ENCODE results near the gene PRKAA1. TPM values are rescaled to one million over a fixed set of nuclear protein-coding genes. Genes with fewer than 3 reads are reported as not detected.
"Not testable (repeated sequence)": the region's sequence is repeated elsewhere in the genome, so short reads cannot be mapped to it uniquely, and the experiment has no call there.

PRKAA1 gene
- total RNA-seq, 1 donor, result 95.5 TPM

- no peaks in the 10 kb centered on the region for H3K9me3 ChIP-seq (ENCODE audit: low read depth, low read length)
These were observed 6.4 kb downstream of the PRKAA1 start for GRCh38 chr5:40791715-40792139.

DNA sequence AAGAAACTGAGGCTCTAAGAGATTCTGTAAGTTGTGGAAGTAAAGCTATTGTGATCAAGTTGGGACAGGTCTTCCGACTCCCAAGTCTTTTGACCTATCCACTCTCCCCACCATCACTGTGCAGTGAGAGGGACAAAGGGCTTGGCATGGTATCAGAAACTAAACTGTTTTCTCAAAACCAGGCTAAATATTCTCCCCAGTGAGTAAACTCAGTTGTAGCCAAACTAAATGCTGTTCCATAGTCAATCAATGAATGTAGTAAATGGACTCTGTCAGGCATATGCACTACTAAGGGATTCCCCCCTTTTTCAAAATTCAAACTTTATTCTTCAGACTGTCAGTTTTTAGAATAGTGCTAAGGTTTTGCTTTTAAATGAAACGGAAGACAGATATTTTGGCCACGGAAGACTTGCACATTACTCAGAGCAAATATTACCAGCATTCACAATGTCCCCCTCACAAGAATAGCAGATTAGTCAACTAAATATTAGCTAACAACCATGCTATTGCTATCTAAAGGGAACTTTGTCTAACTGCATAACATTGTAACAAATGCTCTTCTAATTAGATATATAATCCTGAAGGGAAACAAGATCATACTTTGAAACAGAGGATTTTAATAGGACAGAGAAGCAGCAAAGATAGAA, 7.1 kb downstream of the PRKAA1 start:
- Histone ChIP-seq H3K27me3 (ENCODE audit: insufficient read depth, low read length) (no peaks in the 10 kb centered on the region), H3K4me1 (ENCODE audit: insufficient read depth, low read length) (peaks cover 10% of the 10 kb centered on the region), H3K9me3 (ENCODE audit: low read depth, low read length) (no peaks in the 10 kb centered on the region), H3K4me2 (ENCODE audit: insufficient read depth, low read length) (peak overlapping the region; percentile 1), H2AFZ (ENCODE audit: low read length) (no peak overlapping the region), H3K27ac (ENCODE audit: low read depth, low read length) (peak overlapping the region; percentile 10), H3K4me3 (ENCODE audit: insufficient read depth, low read length) (no peak overlapping the region), H3K36me3 (ENCODE audit: insufficient read depth, low read length) (peaks cover 3% of the 10 kb centered on the region), H4K20me1 (ENCODE audit: insufficient read depth, low read length) (peaks cover 61% of the 10 kb centered on the region), H3K79me2 (ENCODE audit: insufficient read depth, low read length) (peaks cover 99% of the 10 kb centered on the region)
- DNase-seq (ENCODE audit: insufficient read length, low spot score, missing footprints), result no peak
- TF ChIP-seq, protein P1, sequence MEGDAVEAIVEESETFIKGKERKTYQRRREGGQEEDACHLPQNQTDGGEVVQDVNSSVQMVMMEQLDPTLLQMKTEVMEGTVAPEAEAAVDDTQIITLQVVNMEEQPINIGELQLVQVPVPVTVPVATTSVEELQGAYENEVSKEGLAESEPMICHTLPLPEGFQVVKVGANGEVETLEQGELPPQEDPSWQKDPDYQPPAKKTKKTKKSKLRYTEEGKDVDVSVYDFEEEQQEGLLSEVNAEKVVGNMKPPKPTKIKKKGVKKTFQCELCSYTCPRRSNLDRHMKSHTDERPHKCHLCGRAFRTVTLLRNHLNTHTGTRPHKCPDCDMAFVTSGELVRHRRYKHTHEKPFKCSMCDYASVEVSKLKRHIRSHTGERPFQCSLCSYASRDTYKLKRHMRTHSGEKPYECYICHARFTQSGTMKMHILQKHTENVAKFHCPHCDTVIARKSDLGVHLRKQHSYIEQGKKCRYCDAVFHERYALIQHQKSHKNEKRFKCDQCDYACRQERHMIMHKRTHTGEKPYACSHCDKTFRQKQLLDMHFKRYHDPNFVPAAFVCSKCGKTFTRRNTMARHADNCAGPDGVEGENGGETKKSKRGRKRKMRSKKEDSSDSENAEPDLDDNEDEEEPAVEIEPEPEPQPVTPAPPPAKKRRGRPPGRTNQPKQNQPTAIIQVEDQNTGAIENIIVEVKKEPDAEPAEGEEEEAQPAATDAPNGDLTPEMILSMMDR (IDR thresholded peaks at IDR 0.05; ENCODE audit: extremely low read depth, low read depth, low read length), result no peak

More at GRCh38 chr5:40791715-40792139, 6.4 kb downstream of the PRKAA1 start:
- H2AFZ ChIP-seq (ENCODE audit: low read length), result no peak overlapping the region
- H3K4me3 ChIP-seq (ENCODE audit: insufficient read depth, low read length), result no peak overlapping the region
- TF ChIP-seq, protein P1 (IDR thresholded peaks at IDR 0.05; ENCODE audit: extremely low read depth, low read depth, low read length), result no peak
- DNase-seq (ENCODE audit: insufficient read length, low spot score, missing footprints), result peak; percentile 51
- no peaks in the 10 kb centered on the region for H3K27me3 ChIP-seq (ENCODE audit: insufficient read depth, low read length)
- no peak overlapping the region for H3K27ac ChIP-seq (ENCODE audit: low read depth, low read length)
- H3K36me3 ChIP-seq (ENCODE audit: insufficient read depth, low read length), result peaks cover 3% of the 10 kb centered on the region
- H4K20me1 ChIP-seq (ENCODE audit: insufficient read depth, low read length), result peaks cover 68% of the 10 kb centered on the region
- H3K4me2 ChIP-seq (ENCODE audit: insufficient read depth, low read length), result peak overlapping the region; percentile 1
- H3K79me2 ChIP-seq (ENCODE audit: insufficient read depth, low read length), result peaks cover 99% of the 10 kb centered on the region
- H3K4me1 ChIP-seq (ENCODE audit: insufficient read depth, low read length), result peaks cover 17% of the 10 kb centered on the region

DNA sequence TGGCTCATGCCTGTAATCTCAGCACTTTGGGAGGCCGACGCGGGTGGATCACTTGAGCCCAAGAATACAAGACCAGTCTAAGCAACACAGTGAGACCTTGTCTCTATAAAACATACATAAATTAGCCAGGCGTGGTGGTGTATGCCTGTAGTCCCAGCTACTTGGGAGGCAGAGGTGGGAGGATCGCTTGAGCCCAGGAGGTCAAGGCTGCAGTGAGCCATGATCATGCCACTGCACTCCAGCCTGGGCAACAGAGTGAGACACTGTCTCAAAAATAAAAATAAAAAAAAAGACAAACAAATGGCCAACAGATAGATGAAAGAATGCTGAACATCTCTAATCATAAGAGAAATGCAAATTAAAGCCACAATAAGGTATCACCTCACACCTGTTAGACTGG, 9.2 kb downstream of the PRKAA1 start:
- not testable (repeated sequence) for H3K4me3 ChIP-seq (ENCODE audit: insufficient read depth, low read length); H3K9me3 ChIP-seq (ENCODE audit: low read depth, low read length)
- H4K20me1 ChIP-seq (ENCODE audit: insufficient read depth, low read length), result peaks cover 62% of the 10 kb centered on the region

DNA sequence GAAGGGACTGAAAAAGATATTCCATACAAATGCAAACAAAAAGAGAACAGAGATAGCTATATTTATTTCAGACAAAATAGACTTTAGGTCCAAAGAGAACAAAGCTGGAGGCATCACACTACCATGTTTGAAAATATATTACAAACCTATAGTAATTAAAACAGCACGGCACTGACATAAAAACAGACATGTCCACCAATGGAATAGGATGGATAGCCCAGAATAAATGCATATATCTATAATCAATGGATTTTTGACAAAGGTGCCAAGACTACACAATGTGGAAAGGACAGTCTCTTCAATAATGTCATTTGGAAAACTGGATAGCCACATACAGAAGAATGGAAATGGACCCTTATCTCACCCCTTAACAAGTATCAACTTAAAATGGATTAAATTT, 10.2 kb downstream of the PRKAA1 start:
- Histone ChIP-seq H3K36me3 (ENCODE audit: insufficient read depth, low read length) (no peaks in the 10 kb centered on the region), H3K79me2 (ENCODE audit: insufficient read depth, low read length) (peaks cover 98% of the 10 kb centered on the region), H2AFZ (ENCODE audit: low read length) (no peak overlapping the region), H3K27me3 (ENCODE audit: insufficient read depth, low read length) (no peaks in the 10 kb centered on the region), H3K27ac (ENCODE audit: low read depth, low read length) (no peak overlapping the region), H3K4me2 (ENCODE audit: insufficient read depth, low read length) (no peak overlapping the region), H3K9me3 (ENCODE audit: low read depth, low read length) (no peaks in the 10 kb centered on the region), H3K4me1 (ENCODE audit: insufficient read depth, low read length) (peaks cover 10% of the 10 kb centered on the region), H4K20me1 (ENCODE audit: insufficient read depth, low read length) (peaks cover 61% of the 10 kb centered on the region), H3K4me3 (ENCODE audit: insufficient read depth, low read length) (no peak overlapping the region)
- DNase-seq (ENCODE audit: insufficient read length, low spot score, missing footprints), result no peak
- TF ChIP-seq, protein P1 (IDR thresholded peaks at IDR 0.05; ENCODE audit: extremely low read depth, low read depth, low read length), result no peak

More for the DNA sequence above, 9.2 kb downstream of the PRKAA1 start:
- not testable (repeated sequence) for H3K36me3 ChIP-seq (ENCODE audit: insufficient read depth, low read length); H3K27me3 ChIP-seq (ENCODE audit: insufficient read depth, low read length); DNase-seq (ENCODE audit: insufficient read length, low spot score, missing footprints); H3K4me2 ChIP-seq (ENCODE audit: insufficient read depth, low read length); H2AFZ ChIP-seq (ENCODE audit: low read length); H3K4me1 ChIP-seq (ENCODE audit: insufficient read depth, low read length); H3K27ac ChIP-seq (ENCODE audit: low read depth, low read length)
- H3K79me2 ChIP-seq (ENCODE audit: insufficient read depth, low read length), result peaks cover 98% of the 10 kb centered on the region

DNA sequence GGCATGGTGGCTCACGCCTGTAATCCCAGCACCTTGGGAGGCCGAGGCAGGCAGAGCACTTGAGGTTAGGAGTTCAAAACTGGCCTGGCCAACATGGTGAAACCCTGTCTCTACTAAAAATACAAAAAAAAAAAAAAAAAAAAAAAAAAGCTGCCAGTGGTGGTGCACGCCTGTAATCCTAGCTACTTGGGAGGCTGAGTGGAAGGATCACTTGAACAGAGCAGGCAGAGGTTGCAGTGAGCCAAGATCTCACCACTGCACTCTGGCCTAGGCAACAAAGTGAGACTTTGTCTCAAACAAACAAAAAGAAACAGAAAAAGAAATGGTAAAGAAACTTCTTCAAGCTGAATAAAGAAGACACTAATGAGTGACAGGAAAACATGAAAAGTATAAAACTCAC, 11.5 kb downstream of the PRKAA1 start:
- not testable (repeated sequence) for DNase-seq (ENCODE audit: insufficient read length, low spot score, missing footprints); H3K9me3 ChIP-seq (ENCODE audit: low read depth, low read length); H2AFZ ChIP-seq (ENCODE audit: low read length); H3K4me3 ChIP-seq (ENCODE audit: insufficient read depth, low read length); H3K4me2 ChIP-seq (ENCODE audit: insufficient read depth, low read length); H3K36me3 ChIP-seq (ENCODE audit: insufficient read depth, low read length); H3K27me3 ChIP-seq (ENCODE audit: insufficient read depth, low read length); H3K27ac ChIP-seq (ENCODE audit: low read depth, low read length)
- H3K79me2 ChIP-seq (ENCODE audit: insufficient read depth, low read length), result peaks cover 98% of the 10 kb centered on the region
- H4K20me1 ChIP-seq (ENCODE audit: insufficient read depth, low read length), result peaks cover 64% of the 10 kb centered on the region
- H3K4me1 ChIP-seq (ENCODE audit: insufficient read depth, low read length), result peaks cover 14% of the 10 kb centered on the region
